Suprapubic skin (tissue), 4 donors: ENCODE results near the gene TBL1X. TPM values are rescaled to one million over a fixed set of nuclear protein-coding genes. Genes with fewer than 3 reads are reported as not detected.

Experiments
- DNase-seq, 2 donors: peaks; one replicate each; pipeline ENCODE4 v3.0.0-alpha.2; 2019; ENCODE audit warnings: low spot score in 2 of 2
- H3K27ac ChIP-seq: fragments of 200-600 bp; sonication (generic); one replicate; pipeline ENCODE4 v1.5.1; 2019
- H3K27me3 ChIP-seq: fragments of 200-600 bp; sonication (generic); one replicate; pipeline ENCODE4 v1.5.1; 2019
- H3K36me3 ChIP-seq: fragments of 200-600 bp; sonication (generic); one replicate; pipeline ENCODE4 v1.5.1; 2019
- H3K4me1 ChIP-seq: fragments of 200-600 bp; sonication (generic); one replicate; pipeline ENCODE4 v1.5.1; 2019
- H3K4me3 ChIP-seq: fragments of 200-600 bp; sonication (generic); one replicate; pipeline ENCODE4 v1.5.1; 2019; ENCODE audit warnings: mild to moderate bottlenecking
- H3K9me3 ChIP-seq: fragments of 200-600 bp; sonication (generic); one replicate; pipeline ENCODE4 v1.5.1; 2019
- CTCF ChIP-seq, 2 donors: fragments of 200-600 bp in 1 of 2; fragments of 450-650 bp in 1 of 2; sonication (generic) in 1 of 2; IDR thresholded peaks; one replicate each; pipeline ENCODE4 v1.5.1; 2016 to 2019; ENCODE audit warnings: antibody characterized with exemption in 2 of 2, mild to moderate bottlenecking in 1 of 2, moderate library complexity in 1 of 2
- EP300 ChIP-seq: sonication (generic); formaldehyde crosslinking; IDR thresholded peaks from one replicate; pipeline ENCODE4 v1.6.1; 2017; ENCODE audit warnings: antibody characterized with exemption
- POLR2A ChIP-seq, 2 donors: fragments of 450-650 bp; IDR thresholded peaks; one replicate each; pipeline ENCODE4 v1.6.1; 2017; ENCODE audit warnings: antibody characterized with exemption in 2 of 2, mild to moderate bottlenecking in 2 of 2, moderate library complexity in 2 of 2
- POLR2AphosphoS5 ChIP-seq, 3 donors: sonication (generic); formaldehyde crosslinking; IDR thresholded peaks; one replicate each; pipeline ENCODE4 v1.6.1; 2017; ENCODE audit warnings: antibody characterized with exemption in 3 of 3
- WGBS: methylation state at CpG from one replicate; pipeline ENCODE4 v1.1.5; 2018; 5-methylcytosine and 5-hydroxymethylcytosine counted together
- total RNA-seq, 4 donors: library from RNA; depleted of rRNA; stranded (reverse); fragments of >200 nt; gene quantifications; one replicate each; pipeline ENCODE4 v1.1.0, GENCODE V29; 2016

TBL1X gene
- total RNA-seq, 4 donors from 2014 or later = 13.2 to 31.0 (median 17.1) TPM

GRCh38 chrX:9515489-9515888, 50.6 kb downstream of the TBL1X start:
- no peak for DNase-seq
- no peaks in the 10 kb centered on the region for H3K27me3 ChIP-seq
- H3K4me3 ChIP-seq = no peak overlapping the region
- H3K27ac ChIP-seq = no peak overlapping the region
- no peaks in the 10 kb centered on the region for H3K9me3 ChIP-seq
- no peaks in the 10 kb centered on the region for H3K36me3 ChIP-seq
- peaks cover 4% of the 10 kb centered on the region for H3K4me1 ChIP-seq
- no peak for TF ChIP-seq EP300
- TF ChIP-seq POLR2AphosphoS5 (IDR thresholded peaks at IDR 0.05) = no peak
- no peak for TF ChIP-seq CTCF (IDR thresholded peaks at IDR 0.05)
- TF ChIP-seq POLR2A (IDR thresholded peaks at IDR 0.05) = no peak
- 84% methylated on average over 10 of the region's 10 CpGs for WGBS

DNA sequence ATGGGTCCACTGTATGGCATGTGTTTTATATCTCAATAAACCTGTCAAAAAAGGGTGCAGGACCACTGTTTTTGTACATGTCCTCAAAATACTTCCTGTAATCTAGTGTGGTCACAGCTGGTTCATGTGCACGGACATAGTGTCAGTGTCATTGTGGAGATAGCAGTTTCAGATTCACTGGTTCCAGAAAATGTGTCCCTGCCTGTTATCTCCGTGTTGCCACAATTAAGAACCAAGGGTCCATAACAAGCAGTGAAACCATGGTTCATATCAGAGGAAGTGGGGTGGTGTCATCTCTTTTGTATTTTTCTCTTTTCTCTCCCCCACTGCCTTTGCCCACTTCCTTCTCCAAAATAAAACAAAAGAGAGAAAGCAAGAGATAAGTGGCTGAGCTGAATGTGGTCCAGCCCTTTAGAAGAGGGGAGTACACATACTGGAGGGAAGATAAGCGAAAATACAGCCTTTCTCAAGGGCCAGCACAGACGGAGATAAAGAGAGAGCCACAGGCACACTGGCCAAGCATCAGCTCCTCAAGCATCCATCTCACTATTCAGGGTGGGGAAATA, 51.2 kb downstream of the TBL1X start:
- Histone ChIP-seq H3K27ac (no peak overlapping the region), H3K36me3 (no peaks in the 10 kb centered on the region), H3K4me3 (no peak overlapping the region), H3K9me3 (no peaks in the 10 kb centered on the region), H3K4me1 (peaks cover 4% of the 10 kb centered on the region), H3K27me3 (no peaks in the 10 kb centered on the region)
- no peak for TF ChIP-seq CTCF (IDR thresholded peaks at IDR 0.05)
- TF ChIP-seq EP300 = no peak
- TF ChIP-seq POLR2AphosphoS5 (IDR thresholded peaks at IDR 0.05) = no peak
- no peak for TF ChIP-seq POLR2A (IDR thresholded peaks at IDR 0.05)
- WGBS = 69% methylated on average over 4 of the region's 4 CpGs
- no peak for DNase-seq

GRCh38 chrX:9516635-9517034, 51.8 kb downstream of the TBL1X start:
- H3K9me3 ChIP-seq = no peaks in the 10 kb centered on the region
- WGBS = 71% methylated on average over 3 of the region's 3 CpGs
- H3K27me3 ChIP-seq = no peaks in the 10 kb centered on the region
- H3K27ac ChIP-seq = no peak overlapping the region
- no peak for DNase-seq
- peaks cover 4% of the 10 kb centered on the region for H3K4me1 ChIP-seq
- no peak overlapping the region for H3K4me3 ChIP-seq
- no peaks in the 10 kb centered on the region for H3K36me3 ChIP-seq
- TF ChIP-seq POLR2AphosphoS5 (IDR thresholded peaks at IDR 0.05) = no peak
- no peak for TF ChIP-seq POLR2A (IDR thresholded peaks at IDR 0.05)
- TF ChIP-seq EP300 = no peak
- TF ChIP-seq CTCF (IDR thresholded peaks at IDR 0.05) = no peak

- TF ChIP-seq CTCF (IDR thresholded peaks at IDR 0.05) = no peak
- no peak for TF ChIP-seq EP300
- no peak for TF ChIP-seq POLR2A (IDR thresholded peaks at IDR 0.05)
- no peak for TF ChIP-seq POLR2AphosphoS5 (IDR thresholded peaks at IDR 0.05)
- no peak overlapping the region for H3K4me3 ChIP-seq
- no peaks in the 10 kb centered on the region for H3K27me3 ChIP-seq
- no peaks in the 10 kb centered on the region for H3K9me3 ChIP-seq
- 88% methylated on average over 4 of the region's 4 CpGs for WGBS
- no peaks in the 10 kb centered on the region for H3K36me3 ChIP-seq
- H3K4me1 ChIP-seq = peaks cover 4% of the 10 kb centered on the region
- no peak for DNase-seq
- no peak overlapping the region for H3K27ac ChIP-seq
Measured at GRCh38 chrX:9518051-9518450, 53.2 kb downstream of the TBL1X start.

- no peak for TF ChIP-seq POLR2AphosphoS5 (IDR thresholded peaks at IDR 0.05)
- TF ChIP-seq EP300 = no peak
- no peak for TF ChIP-seq CTCF (IDR thresholded peaks at IDR 0.05)
- no peak for TF ChIP-seq POLR2A (IDR thresholded peaks at IDR 0.05)
- peaks cover 4% of the 10 kb centered on the region for H3K4me1 ChIP-seq
- no peaks in the 10 kb centered on the region for H3K9me3 ChIP-seq
- WGBS = 96% methylated on average over 5 of the region's 5 CpGs
- no peak overlapping the region for H3K27ac ChIP-seq
- DNase-seq = no peak
- H3K27me3 ChIP-seq = no peaks in the 10 kb centered on the region
- no peaks in the 10 kb centered on the region for H3K36me3 ChIP-seq
- H3K4me3 ChIP-seq = no peak overlapping the region
Measured at GRCh38 chrX:9518889-9519288, 54.0 kb downstream of the TBL1X start.
